ELR (cell line): Measurements from ENCODE around the gene NEB.
"Not testable (repeated sequence)": the region's sequence is repeated elsewhere in the genome, so short reads cannot be mapped to it uniquely, and the experiment has no call there.

Experiments
- DNase-seq: peaks from one replicate; pipeline ENCODE4 v3.0.0-alpha.2; 2015; ENCODE audit warnings: low read depth

Gene NEB

DNA sequence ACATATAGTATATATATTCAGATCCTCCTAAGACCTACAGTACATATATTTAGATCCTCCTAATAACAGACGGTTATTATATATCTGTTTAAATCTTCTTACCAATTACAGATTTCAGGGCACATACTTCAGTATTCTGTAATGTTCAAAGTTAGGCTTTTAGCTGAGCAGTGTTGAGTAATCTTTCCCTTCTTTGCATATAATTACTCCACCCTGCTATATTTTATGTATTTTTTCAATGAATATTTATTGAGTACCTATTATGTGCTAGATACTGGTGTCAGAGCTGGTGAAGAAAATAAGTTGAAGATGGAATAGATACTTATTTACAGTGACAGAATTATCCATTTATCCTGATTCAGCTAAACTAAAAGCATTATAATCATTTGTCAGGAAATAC, 84.9 kb downstream of the NEB start:
- no peak for DNase-seq

DNA sequence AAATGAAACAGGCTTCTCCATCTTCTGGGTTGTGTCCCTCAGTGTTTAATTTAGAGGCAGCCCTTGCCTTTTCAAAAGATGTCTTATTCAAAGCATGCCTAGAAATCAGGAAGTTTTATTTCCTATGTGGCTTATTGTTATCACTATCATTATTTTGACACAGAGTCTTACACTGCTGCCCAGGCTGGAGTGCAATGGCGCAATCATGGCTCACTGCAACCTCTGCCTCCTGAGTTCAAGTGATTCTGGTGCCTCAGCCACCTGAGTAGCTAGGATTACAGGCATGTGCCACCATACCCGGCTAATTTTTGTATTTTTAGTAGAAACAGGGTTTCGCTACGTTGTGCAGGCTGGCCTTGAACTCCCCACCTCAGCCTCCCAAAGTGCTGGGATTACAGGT, 87.8 kb downstream of the NEB start:
- DNase-seq, result not testable (repeated sequence)

- no peak for DNase-seq
These were observed 89.7 kb downstream of the NEB start for GRCh38 chr2:151644580-151644979.

GRCh38 chr2:151641895-151642294, 92.4 kb downstream of the NEB start:
- DNase-seq, result not testable (repeated sequence)

DNA sequence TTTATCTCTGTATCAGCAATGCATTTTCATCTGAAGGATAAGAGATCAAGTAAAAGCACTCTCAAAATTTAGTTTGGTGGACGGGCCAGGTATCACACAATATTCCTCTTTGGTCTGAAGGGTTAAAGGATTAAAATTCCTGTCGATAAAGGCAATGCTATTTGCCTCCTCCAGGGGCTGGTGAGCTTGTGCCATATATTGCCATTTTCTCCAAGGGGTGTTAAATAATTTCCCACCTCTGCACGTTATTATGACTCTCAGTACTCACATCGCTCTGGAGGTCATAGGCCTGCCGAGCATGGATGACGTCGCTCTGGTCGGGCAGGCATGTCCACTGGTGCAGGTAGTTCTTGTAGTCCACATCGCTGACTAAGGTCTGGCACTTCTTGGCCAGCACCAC, 94.2 kb downstream of the NEB start:
- no peak for DNase-seq

GRCh38 chr2:151638990-151639389, 95.3 kb downstream of the NEB start:
- no peak for DNase-seq

- DNase-seq, result peak; percentile 12
These were observed 95.9 kb downstream of the NEB start for GRCh38 chr2:151638191-151638933.

- no peak for DNase-seq
These were observed 97.0 kb downstream of the NEB start for GRCh38 chr2:151637271-151637781.

DNA sequence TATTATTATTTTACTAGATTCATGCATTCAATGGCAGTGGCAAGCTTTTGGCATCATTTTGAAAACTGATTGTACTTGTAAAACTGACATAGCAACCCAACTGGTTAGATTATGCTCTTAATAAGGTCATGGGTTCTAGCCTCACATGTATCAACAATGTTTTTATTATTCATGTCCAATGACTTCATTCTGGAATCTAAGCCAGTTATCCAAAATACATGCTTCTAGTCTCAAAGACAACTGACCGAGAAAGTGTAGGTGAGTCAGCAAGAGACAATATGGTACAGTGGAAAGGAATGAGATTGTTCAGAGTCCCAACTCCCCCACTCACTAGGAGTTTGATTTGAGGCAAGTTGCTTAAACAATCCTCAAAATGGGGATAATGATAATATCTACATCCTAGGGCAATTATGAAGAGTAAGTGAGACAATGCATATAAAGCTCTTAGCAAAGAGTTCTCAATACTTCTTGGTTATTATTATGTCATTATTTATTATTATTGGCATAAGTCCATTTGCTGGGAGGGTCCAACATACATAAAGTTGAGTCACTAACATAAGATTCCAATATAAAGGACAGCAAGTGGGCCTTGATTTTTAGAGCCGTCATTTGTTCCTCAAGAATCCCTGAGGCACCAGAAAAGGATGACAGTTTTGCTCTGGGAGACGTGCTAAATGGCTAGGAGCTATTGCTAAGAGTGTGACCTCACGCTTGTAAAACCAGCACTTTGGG, 99.4 kb downstream of the NEB start:
- DNase-seq, result peak; percentile 10

GRCh38 chr2:151632993-151633565, 101.2 kb downstream of the NEB start:
- DNase-seq, result peak; percentile 48

GRCh38 chr2:151630372-151630771, 103.9 kb downstream of the NEB start:
- DNase-seq, result no peak

DNA sequence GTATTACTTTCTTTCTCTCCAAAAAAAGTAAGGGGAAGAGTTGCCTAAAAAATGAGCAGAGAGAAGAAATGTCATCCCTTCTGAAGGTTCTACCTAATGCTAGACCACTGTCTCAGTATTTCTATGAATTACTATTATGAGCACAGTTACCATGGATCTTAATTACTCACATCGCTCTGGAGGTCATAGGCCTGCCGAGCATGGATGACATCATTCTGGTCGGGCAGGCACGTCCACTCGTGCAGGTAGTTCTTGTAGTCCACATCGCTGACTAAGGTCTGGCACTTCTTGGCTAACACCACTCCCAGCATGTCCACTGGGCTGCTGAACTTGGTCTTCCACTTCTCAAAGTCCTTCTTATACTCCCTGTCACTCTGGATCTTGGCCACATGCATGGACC, 106.9 kb downstream of the NEB start:
- DNase-seq, result no peak

GRCh38 chr2:151624271-151624670, 110.0 kb downstream of the NEB start:
- no peak for DNase-seq

DNA sequence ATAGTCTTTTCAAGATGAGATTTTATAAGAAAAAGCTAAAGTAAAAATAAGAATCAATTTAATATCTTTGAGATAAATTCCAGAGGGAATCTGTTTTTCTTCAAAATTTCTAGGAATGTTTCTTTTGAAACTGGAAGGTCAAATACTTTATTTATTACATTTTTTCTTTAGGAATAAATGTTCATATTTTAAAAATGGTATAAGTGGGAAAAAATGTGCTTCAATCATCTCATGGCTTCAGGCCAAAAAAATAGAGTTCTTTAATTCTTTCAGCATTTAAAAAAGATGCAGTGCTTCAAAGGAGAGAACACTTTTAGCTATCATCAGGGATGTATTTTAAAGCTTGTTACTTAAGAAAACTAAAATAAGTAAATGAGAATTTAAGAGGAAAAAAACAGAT, 110.6 kb downstream of the NEB start:
- DNase-seq, result no peak

GRCh38 chr2:151620761-151621160, 113.5 kb downstream of the NEB start:
- DNase-seq, result no peak

GRCh38 chr2:151619337-151619989, 114.8 kb downstream of the NEB start:
- DNase-seq, result peak; percentile 38

- DNase-seq, result peak; percentile 6
These were observed 117.4 kb downstream of the NEB start for GRCh38 chr2:151616760-151617339.

- no peak for DNase-seq
These were observed 119.5 kb downstream of the NEB start for GRCh38 chr2:151614606-151615306.

DNA sequence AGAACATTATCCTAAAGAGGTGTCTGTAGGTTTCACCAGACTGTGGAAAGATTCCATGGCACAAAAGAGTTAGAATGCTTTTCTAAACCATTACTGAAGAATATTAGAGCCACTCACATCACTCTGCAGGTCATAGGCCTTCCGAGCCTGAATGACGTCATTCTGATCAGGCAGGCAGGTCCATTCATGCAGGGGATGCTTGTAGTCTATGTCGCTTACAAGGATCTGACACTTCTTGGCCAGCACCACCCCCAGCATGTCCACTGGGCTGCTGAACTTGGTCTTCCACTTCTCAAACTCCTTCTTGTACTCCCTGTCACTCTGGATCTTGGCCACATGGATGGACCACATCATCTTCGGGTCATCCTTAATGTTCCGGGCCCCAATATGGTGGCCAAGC, 120.1 kb downstream of the NEB start:
- DNase-seq, result no peak

GRCh38 chr2:151611351-151611750, 122.9 kb downstream of the NEB start:
- no peak for DNase-seq

DNA sequence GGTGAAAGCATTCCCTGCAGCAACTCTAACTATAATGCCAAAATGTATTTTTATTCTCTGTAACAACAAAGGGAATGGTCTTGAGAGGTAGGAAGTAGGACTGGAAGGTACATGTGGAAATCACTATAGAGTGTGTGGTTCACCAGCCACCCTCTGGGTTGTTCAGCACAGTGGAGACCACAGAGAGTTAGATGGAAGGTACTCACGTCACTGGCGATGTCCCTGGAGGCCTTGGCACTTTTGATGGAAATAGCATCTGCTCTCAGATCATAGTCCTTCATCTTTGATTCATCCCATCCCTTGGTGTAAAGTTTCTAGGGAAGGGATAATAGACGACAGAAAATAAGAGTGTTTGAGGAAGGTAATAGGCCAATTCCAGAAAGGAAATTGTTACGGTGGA, 124.0 kb downstream of the NEB start:
- DNase-seq, result no peak

- no peak for DNase-seq
These were observed 124.6 kb downstream of the NEB start for GRCh38 chr2:151609705-151610104.
